ENCODE data around the gene PALB2. TPM values are rescaled to one million over a fixed set of nuclear protein-coding genes. Genes with fewer than 3 reads are reported as not detected.

The PALB2 gene
- total and polyA plus RNA-seq, 7 experiments from 2014 or later, result 5.9 to 27.2 (median 10.0) TPM

DNA sequence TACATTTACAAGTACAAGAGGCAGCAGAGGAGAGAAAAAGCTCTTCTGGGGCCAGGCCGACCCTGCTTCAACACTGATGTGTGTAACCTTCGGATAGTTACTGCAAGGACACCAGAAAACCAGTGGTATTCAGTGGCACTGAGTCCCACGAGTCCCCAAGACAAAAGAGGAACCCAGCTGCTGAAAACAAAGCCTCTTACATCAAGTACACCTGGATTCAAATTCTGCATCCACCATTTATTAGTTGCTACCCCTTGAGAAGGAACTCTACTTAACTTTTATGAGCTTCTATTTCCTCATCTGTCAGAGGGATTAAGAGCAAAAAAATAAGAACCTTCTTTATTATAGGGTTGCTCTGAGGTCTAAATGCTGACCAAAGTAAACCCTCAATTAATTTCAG lies 86.6 kb downstream of the PALB2 start:
- DNase-seq (no peak), ATAC-seq (no peak)
- Histone ChIP-seq H3K27me3 (ENCODE audit: control insufficient read depth in 2 of 2, insufficient read depth in 2 of 2, low read length in 2 of 2) (no peaks in the 10 kb centered on the region), H3K4me3 (ENCODE audit: low read length) (no peak overlapping the region), H3K36me3 (ENCODE audit: control insufficient read depth in 2 of 3, insufficient read depth in 3 of 3, low read length in 3 of 3) (peaks cover 4 to 44% (median 12%) of the 10 kb centered on the region in 3 experiments), H3K27ac (ENCODE audit: low read depth, low read length) (no peak overlapping the region), H3K4me1 (ENCODE audit: control insufficient read depth in 2 of 2, insufficient read depth in 2 of 2, low read length in 2 of 2) (peaks cover 15 to 17% of the 10 kb centered on the region in 2 donors), H3K9me3 (ENCODE audit: control insufficient read depth in 2 of 3, low read length in 3 of 3) (no peaks in the 10 kb centered on the region)
- H3K9me3 Mint-ChIP-seq, result peaks cover 0 to 2% (median 0%) of the 10 kb centered on the region in 11 donors
- no peak overlapping the region for H3K27ac Mint-ChIP-seq
- H3K27me3 Mint-ChIP-seq, result no peaks in the 10 kb centered on the region
- H3K36me3 Mint-ChIP-seq, result peaks cover 0 to 19% (median 8%) of the 10 kb centered on the region in 5 donors
- intact Hi-C loops (cut with micrococcal nuclease), result no loop called here
- ChIA-PET CTCF (no interaction called here), POLR2A (interaction anchor here (1.2 kb wide), 1 partner anchor 45 kb away, joined by 3 read pairs; no protein-coding TSS in a partner anchor)
- H3K4me1 Mint-ChIP-seq, result peaks cover 14 to 32% (median 26%) of the 10 kb centered on the region in 7 donors
- H3K4me3 Mint-ChIP-seq, result no peak overlapping the region

Other genes starting within 250 kb of the PALB2 start
- 10 to 100 TPM; 16.1 to 28.4 (median 22.6) TPM for gene COG7, start 188.1 kb downstream of the PALB2 start, total RNA-seq
- 10 to 100 TPM in 1 of 2 donors, 1 to 10 TPM in 1; 9.6 to 12.9 TPM for gene COG7, start 188.1 kb downstream of the PALB2 start, polyA plus RNA-seq
- gene GGA2, start 130.8 kb downstream of the PALB2 start, total RNA-seq, result 100 to 1,000 TPM in 4 of 5 experiments, 10 to 100 TPM in 1; 99.3 to 138 (median 104) TPM
- gene GGA2, start 130.8 kb downstream of the PALB2 start, polyA plus RNA-seq, result 10 to 100 TPM; 41.7 to 44.6 TPM
- gene EARS2, start 84.0 kb downstream of the PALB2 start, total RNA-seq, result 10 to 100 TPM; 10.6 to 19.2 (median 15.1) TPM
- 10 to 100 TPM; 14.0 to 15.7 TPM for gene EARS2, start 84.0 kb downstream of the PALB2 start, polyA plus RNA-seq
- gene UBFD1, start 83.6 kb downstream of the PALB2 start, total RNA-seq, result 10 to 100 TPM; 43.4 to 54.4 (median 51.0) TPM
- gene UBFD1, start 83.6 kb downstream of the PALB2 start, polyA plus RNA-seq, result 10 to 100 TPM in 1 of 2 donors, 1 to 10 TPM in 1; 8.3 to 16.7 TPM
- gene NDUFAB1, start 45.0 kb downstream of the PALB2 start, total RNA-seq, result 10 to 100 TPM; 24.2 to 85.3 (median 38.2) TPM
- 100 to 1,000 TPM; 167 to 209 TPM for gene NDUFAB1, start 45.0 kb downstream of the PALB2 start, polyA plus RNA-seq
- gene DCTN5, start 156 bp upstream of the PALB2 start, total RNA-seq, result 100 to 1,000 TPM in 1 of 5 experiments, 10 to 100 TPM in 4; 42.4 to 100 (median 54.0) TPM
- gene DCTN5, start 156 bp upstream of the PALB2 start, polyA plus RNA-seq, result 10 to 100 TPM; 34.9 to 56.7 TPM
- gene PLK1, start 37.6 kb upstream of the PALB2 start, total RNA-seq, result 10 to 100 TPM in 1 of 5 experiments, 1 to 10 TPM in 3, under 1 TPM in 1; 0.45 to 65.0 (median 3.2) TPM
- gene PLK1, start 37.6 kb upstream of the PALB2 start, polyA plus RNA-seq, result under 1 TPM; 0.16 to 0.35 TPM
- gene ERN2, start 71.9 kb upstream of the PALB2 start, total RNA-seq, result not detected
- not detected for gene ERN2, start 71.9 kb upstream of the PALB2 start, polyA plus RNA-seq
- gene CHP2, start 113.7 kb upstream of the PALB2 start, total RNA-seq, result not detected
- gene CHP2, start 113.7 kb upstream of the PALB2 start, polyA plus RNA-seq, result not detected
- gene PRKCB, start 194.7 kb upstream of the PALB2 start, total RNA-seq, result 100 to 1,000 TPM in 1 of 5 experiments, 10 to 100 TPM in 4; 72.5 to 180 (median 73.1) TPM
- 10 to 100 TPM; 32.4 to 56.2 TPM for gene PRKCB, start 194.7 kb upstream of the PALB2 start, polyA plus RNA-seq